ENCODE data around the gene MYOF.
A peak's percentile ranks its signal among the peaks of the same experiment; 100 is the strongest.
"Not testable (repeated sequence)": the region's sequence is repeated elsewhere in the genome, so short reads cannot be mapped to it uniquely, and the experiment has no call there.

Gene MYOF

DNA sequence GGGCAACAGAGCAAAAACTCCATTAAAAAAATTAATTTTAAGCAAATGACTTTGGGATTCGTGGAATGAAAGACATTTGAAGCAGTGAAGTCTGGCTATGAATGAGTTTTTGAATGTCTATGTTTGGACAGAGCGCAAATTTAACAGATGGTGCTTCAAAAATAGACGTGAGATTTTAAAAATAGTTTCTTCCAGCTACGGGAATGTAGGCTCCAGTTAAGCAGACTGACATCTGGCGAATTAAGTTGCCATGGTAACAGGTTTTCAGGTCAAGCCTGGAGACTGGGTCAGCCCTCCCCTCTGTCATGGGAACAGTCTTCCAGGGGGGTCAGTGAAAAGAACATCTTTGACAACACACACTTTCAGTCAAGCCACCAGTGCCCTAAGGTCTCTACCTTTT is 62.0 kb downstream of the MYOF start:
- DNase-seq, result peak; percentile 77

DNA sequence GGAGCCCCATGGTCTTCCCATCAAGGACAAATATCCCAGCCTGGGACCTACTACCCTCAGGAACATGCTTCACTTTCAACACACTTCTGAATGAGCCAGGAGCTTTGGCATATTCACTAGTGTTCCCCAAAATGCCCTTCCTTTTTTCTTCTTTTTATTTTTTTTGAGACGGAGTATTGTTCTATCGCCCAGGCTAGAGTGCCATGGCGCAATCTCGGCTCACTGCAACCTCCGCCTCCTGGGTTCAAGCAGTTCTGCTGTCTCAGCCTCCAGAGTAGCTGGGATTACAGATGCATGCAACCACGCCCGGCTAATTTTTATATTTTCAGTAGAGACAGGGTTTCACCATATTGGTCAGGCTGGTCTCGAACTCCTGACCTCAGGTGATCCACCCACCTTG is 63.1 kb downstream of the MYOF start:
- DNase-seq, result not testable (repeated sequence)

DNA sequence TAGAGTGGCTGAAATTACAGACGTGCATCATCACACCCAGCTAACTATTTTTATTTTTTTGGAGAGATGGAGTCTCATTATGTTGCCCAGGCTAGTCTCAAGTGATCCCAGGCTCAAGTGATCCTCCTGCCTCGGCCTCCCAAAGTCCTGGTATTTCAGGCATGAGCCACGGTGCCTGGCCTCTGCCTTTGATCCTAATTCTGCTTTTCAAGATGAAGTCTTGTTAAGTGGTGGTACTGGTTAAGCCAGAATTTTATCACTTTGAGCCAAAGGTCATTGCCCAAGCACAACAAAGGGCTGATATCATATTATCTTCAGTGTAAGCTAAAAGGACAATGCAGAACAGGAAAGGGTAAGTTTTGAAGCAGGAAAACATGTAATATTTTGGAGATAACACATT is 64.2 kb downstream of the MYOF start:
- DNase-seq, result no peak

DNA sequence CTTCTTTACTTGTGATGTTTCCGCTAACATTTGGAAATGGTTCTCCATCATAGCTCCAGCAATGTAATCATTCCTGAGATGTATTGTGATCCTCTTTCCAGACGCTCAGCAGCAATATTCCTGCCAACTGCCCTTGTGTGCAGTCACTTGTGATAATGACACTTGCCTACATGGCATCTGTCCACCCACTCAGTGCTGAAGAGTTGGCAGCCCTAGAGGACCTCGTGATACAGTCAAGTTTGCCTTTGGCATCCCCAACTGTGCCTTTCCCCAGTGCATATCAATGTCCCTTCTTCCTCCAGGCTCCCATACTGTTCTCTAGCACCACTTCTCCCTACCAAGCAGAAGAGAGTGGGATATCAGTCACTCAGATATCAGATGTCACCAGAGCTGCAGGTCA is 64.9 kb downstream of the MYOF start:
- no peak for DNase-seq

DNA sequence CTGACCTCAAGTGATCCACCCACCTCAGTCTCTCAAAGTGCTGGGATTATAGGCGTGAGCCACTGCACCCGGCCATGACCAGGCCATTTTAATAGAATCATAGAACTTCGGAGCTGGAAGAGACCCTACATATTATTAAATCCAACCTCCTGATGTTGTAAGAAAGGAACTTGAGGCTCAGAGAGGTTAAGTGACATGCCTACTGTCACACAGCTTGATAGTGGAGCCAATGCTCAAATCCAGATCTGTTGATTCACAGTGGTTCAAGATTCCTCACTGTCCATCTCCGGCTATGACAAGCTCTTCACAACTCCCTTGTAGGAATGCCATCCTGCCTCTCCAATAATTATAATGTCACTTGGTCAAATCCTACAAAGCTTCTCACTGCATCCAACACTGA is 65.3 kb downstream of the MYOF start:
- no peak for DNase-seq

DNA sequence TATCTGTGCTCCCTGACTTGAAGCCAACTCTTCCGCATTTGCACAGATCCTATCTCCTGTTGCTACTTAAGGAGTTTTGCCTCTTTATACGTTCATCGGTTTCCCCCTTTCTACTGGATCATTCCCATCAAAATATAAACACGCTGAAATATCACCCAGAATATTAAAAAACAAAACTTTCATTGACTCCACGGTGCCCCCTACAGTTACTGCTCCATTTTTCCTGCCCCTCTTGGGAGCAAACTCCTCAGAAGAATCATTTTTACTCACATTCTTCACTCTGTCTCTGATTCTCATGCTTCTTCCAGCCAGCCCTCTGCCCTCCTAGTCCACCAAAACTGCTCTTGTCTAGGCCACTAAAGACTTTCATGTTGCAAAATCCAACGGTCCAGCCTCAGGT is 66.4 kb downstream of the MYOF start:
- DNase-seq, result no peak

DNA sequence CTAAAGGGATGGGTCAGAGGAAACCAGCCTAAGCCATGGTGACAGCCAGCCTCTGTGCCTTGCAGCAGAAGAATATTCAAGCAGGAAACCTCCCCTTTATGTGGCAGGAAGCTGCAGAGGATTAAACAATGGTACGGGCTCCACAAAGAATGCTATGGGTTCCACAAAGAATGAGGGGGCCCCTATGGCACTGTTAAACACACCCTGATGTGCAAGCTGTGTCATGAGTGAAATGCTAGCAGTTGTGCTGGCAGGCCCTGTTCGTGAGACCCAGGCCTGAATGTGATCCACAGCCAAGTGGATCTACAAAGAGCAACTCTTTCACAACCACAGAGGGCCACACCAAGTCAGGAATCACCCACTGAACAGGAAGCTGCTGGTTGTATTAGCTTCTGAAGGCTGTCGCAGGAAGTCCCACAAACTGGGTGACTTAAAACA is 68.9 kb downstream of the MYOF start:
- DNase-seq, result no peak

DNA sequence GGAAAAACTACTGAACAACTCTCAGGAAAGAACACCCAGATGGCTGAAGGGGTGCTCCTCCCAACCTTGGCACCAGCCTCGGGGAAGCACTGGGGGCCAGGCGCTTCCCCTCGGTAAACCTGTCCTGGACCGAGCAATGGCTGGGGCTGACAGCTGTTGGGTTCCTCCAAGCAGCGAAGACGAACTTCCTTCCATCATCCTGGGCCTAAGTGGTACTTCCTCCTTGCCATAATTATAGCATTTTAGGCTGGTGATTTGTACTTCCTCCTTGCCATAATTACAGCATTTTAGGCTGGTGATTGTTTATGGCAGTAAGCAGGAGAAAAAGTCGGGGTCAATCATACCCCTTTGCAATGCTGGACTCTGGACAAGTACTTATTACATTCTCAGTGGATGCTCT is 69.3 kb downstream of the MYOF start:
- DNase-seq, result no peak

DNA sequence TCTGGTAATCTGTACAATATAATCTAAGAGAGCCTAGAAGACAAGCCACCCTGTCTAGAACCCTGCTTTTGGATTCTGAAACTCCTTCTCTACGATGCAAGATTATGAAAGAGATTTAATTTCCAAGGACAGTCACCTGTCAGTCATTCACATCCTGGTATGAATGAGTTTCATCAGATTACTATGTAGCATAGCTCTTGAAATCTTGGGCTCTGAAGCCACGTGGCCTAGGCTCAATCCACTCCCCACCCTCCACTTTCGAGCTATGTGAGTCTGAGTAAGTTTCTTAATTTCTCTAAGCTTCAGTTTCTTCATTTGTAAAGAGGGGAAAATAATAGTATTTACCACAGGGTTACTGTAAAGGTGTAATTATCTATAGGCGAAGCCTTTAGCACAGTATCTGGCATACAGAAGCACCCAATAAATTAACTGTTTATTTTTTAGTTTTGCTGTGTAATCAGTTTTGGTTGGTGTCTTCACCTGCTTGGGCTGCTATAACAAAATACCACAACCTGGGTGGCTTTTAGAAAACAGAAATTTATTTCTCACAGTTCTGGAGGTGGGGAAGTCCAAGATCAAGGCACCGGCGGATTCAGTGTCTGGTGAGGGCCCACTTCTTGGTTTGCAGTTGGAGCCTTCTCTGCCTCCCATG is 71.3 kb downstream of the MYOF start:
- DNase-seq, result no peak

DNA sequence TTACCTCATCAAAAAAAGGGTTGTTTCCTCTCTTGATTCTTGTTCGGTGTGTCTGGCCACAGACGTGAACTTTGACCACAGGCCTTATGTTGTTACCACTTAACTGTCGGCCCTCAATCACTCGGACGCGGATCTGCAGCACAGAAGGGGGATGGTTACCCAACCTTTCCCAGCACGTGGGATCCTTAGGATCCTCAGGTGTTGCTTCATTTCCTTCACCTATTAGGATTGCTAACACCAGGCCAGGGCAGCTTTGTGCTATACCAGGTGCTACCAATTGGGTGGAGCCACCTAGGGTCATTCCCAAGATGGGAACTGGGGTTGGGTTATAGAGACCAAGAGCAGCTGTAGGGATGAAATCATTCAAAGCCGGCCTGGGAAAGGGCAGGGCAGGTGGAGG is 73.4 kb downstream of the MYOF start:
- no peak for DNase-seq

DNA sequence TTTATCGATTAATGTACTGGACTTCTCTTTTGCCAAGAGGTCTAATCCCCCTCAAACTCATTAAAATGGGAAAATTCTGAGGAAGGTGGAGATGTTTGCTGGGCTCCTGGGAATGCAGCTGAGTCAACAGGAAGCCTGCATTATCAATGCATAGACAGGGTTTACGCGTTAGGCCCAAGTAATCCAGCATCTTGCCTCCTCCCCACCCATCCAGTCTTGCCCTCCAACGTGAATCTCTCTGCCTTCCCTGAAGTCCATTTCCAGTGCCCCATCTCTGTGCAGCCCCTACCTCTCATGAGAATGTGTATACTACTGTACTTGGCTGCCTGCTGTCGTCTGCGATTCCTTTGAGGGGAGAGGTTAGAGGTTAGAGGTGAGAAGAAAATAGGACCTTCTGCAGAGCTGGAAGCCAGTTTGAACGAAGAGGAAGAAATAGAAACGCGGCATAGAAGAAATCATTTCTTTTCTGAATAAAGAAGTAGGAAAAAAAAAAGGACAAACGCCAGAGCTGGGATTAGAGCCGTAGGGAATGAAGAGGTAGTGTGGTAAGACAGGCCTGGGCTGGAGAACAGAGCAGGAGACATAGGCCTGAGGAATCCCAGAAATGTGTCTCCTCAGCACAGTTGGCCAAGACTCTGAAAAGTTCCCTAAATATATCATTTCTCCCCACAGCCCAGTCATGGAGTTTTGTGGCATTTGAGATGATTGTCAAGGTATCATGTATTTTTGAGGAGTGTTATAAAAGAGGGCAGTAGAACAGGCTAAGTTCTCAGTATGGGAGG is 75.6 kb downstream of the MYOF start:
- no peak for DNase-seq

DNA sequence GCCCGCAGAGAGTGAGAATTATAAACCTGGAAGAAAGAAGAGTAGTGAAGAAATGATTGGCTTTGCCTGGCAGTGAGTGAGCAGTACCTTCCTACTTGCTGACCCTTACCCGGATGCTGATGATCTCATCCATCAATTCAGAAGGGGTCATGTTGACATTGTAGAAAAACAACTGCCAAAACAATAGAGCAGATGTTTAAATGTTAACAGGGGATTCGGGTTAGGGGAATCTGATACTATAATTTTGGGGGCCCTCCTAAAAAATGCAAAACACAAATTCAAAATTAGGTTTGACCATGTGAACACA is 78.1 kb downstream of the MYOF start:
- DNase-seq, result no peak

DNA sequence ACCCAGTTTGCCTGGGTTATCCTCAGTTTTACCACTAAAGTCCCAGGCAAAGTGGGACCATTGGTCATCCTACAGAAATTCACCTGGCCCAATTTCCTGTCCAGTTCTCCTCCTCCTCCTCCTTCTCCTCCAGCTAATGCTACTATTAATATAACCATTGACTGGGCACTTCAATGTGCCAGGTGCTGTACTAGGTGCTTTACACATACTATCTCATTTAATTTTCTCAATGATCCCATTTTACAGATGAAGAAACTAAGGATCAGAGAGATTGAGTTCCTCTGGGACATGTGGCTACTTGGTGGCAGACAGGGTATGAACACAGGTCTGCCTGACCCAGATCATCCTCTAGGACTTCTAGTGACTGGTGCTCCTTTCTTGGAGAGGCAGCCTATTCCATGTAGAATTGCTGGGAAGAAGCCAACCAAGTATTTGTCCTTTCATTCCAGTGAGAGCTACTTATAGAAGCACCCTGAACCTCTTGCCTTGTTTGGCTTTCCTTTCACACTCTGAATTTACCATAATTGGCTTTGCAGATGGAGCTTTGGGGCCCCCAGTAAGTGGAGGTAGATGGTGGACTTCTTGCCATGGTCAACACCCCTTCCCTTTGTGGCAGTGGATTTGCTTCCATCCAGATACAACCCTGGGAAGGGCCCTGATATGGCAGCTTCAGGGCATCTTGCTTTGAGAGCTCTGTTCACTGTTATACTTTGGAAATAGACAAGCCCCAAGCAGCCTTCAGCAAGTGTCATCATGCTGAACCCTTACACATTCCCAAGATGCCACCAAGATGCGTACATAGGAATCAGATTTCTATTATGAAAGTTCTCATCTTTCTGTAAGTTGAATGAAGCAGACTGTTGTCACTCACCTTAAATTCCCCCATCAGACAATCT is 78.7 kb downstream of the MYOF start:
- no peak for DNase-seq

DNA sequence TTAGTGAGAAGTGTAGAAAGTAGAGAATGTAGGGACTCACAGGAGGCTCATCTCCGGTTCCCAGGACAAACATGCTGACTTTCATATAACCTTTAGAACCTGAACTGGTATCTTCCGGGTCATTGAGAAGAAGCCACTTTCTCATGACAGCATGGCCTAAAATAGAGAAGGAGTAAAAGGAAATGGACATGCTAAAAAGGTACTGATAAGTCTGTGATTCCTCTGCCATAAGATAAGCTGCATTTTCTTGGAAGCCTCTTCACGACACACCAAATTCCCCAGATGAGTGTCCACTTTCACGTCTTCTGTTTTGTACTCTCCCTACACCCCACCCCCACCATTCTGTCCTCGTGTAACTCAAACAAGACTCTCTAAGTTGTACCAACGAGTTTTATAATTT is 79.9 kb downstream of the MYOF start:
- no peak for DNase-seq

DNA sequence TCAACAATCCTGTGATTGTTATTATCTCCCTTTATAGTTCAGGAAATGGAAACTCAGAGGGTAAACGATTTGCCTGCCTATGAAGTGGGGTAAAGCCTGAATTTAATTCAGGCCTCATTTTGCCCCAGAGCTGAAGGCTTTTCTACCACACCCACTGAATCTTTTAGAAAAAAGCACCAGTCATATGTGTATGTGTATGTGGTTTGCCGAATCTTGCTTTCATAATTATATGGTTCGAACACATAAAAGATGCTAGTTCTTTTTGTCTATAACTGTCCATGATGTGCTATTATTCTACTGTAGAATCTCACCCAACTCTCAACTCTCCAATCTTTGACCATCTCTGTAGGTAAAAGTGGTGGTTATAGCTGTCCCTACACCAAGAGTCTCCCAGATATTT is 83.6 kb downstream of the MYOF start:
- DNase-seq, result no peak

DNA sequence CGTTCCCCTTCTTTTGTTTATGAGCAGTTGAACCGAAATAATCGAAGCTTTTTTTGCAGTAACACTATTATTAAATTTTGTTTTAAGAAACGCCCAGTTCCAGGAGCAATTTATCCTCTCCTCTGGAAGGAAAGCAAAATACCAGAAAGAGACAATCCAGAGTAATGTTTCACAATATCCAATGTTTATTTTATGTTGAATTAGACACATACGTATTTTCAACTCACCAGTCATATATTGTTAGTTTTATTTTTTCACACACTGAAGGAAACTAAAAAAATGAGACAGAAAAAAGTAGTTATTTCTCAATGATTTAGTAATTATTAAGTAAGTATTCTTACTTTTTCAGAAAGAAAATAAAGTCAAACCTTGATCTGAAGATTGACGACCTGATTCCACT is 85.1 kb downstream of the MYOF start:
- DNase-seq, result no peak

DNA sequence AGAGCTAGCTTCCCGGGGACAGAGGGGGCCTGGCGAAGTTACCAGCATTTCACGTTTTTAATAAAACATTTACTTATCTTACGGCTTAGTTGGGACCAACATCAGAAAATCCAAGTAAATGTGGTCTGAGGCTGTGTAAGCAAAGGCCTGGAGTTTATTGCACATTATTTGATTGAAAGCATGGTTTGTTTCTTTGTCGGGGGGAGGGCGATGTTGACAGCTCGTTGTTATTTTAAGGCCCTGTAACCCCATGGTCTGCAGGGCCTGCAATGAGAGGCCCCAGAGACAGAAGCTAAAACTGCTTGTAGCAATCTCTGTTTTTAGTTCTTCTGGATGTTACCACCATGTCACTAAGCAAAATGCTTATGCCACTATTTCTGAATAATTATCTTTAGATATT is 88.9 kb downstream of the MYOF start:
- DNase-seq, result no peak

DNA sequence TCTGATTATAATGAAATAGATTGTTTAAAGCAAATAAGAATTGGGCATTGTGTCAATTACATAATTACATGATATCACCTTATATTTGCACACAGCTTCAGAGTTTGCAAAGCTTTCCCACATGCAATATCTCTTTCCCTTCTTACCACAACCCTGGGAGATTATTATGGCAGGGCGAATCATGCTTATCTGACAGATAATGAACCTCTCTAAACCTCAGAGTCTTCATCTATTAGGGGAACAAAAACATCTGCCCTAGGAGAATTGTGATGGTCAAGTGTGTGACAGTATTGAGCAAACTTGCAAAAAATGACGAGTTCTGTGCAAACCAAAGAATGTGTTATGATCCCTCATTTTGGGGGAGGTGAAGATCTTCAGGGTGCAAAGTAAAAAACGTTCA is 90.0 kb downstream of the MYOF start:
- DNase-seq, result no peak

DNA sequence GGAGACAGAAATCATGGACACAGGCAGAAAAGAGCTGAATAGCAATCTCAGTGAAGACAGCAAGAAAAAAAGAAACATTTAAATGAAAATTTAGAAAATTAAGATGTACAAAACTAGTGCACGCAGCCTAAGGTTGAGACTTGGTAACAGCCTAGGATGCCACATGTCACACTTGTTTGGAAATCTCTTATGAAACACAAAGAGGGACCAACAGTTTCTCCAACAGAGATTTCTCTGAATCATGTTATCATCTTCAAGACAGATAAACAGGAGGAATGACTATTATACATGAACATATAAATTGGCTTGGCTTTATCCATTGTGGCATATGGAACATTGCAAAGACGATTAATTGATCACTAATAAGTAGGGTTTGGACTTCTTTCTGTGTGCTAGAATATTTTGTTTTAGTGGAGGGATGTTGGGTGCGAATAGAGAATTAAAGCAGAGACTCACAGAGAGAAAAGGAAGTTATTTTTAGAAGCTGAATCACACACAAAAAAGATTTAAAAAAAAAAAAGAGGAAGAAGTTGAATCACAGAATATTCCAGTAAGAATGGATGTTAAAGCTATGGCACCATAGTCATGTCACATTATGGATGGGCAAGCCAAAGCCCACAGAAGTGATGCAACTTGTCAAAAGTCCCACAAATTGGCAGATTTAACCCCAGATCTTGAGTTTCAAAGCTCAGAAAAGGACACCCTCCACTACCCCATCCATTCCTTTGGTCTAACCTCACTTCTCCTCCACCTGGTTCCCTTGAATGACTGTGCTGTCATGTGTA is 91.6 kb downstream of the MYOF start:
- no peak for DNase-seq

DNA sequence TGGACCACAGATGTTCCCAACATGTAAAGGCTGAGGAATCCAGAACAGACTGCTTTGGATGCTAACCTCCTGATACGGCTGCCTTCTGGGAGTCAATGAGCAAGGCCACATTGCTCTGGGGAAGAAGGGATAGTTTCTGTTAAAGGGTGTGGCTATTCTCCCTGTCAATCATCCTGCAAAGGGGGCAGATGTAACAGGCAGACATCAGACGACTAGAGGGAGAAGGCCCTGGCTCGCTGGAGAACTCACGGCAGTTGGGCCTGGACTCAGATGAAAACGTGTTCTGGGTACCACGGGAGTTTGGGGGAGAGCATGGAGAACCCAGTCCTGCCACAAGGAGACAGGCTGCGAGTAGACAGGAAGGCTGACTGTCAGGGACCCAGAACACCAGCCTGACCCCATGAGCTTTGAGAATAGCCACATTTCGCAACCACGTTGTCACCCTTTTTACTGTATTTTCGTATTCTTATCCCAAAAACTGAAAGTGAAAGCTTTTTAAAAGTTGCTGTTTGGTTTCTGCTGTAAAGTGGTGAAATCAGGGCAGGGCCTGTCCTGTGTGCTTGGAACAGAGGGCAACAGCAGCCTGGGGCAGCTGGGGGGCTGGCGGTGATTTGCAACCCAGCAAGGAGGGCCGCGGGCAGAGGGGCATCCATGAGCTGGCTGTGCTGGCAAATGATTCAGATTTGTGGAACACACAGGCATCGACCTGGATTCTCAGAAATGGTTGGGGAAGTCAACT is 95.3 kb downstream of the MYOF start:
- DNase-seq, result no peak

DNA sequence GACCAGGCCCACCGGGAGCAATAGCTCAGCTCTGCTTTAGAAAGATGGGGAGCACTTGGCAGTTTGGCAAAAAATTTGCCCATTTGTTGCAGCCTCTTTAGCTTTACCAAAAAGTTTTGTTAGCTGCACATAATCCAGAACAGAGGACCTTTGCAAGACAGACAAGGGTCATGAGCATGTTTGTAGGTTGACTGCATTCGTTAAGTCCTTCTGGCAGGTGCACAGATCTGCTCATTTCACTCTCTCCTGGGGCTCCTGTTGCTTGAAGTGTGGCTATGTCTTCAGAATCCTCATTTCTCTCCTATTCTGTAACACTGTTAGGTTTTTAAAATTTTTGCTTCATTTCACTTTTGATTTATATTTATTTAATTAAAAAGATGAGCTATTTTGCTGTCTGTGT is 96.8 kb downstream of the MYOF start:
- DNase-seq, result no peak

DNA sequence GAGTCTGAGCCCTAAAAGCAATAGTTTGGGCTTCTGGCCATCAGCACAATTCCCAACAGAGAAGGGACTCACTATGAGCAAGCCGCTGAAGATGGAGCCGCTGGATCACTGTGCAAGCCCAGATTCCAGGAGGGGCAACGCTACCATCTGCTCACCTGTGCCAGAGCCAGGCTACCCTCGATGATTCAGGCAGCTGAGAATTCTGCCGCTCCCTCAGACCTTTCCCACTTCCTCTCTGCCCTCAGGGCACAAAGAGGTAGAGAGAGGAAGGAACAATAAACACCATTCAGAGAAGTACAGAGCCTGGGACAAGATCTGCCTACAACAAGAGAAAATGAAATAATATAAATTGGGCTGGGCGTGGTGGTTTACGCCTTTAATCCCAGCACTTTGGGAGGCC is 98.1 kb downstream of the MYOF start:
- no peak for DNase-seq
